ENCODE data around the gene LNPK.
"Not testable (repeated sequence)": the region's sequence is repeated elsewhere in the genome, so short reads cannot be mapped to it uniquely, and the experiment has no call there.

LNPK gene, protein sequence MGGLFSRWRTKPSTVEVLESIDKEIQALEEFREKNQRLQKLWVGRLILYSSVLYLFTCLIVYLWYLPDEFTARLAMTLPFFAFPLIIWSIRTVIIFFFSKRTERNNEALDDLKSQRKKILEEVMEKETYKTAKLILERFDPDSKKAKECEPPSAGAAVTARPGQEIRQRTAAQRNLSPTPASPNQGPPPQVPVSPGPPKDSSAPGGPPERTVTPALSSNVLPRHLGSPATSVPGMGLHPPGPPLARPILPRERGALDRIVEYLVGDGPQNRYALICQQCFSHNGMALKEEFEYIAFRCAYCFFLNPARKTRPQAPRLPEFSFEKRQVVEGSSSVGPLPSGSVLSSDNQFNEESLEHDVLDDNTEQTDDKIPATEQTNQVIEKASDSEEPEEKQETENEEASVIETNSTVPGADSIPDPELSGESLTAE

DNA sequence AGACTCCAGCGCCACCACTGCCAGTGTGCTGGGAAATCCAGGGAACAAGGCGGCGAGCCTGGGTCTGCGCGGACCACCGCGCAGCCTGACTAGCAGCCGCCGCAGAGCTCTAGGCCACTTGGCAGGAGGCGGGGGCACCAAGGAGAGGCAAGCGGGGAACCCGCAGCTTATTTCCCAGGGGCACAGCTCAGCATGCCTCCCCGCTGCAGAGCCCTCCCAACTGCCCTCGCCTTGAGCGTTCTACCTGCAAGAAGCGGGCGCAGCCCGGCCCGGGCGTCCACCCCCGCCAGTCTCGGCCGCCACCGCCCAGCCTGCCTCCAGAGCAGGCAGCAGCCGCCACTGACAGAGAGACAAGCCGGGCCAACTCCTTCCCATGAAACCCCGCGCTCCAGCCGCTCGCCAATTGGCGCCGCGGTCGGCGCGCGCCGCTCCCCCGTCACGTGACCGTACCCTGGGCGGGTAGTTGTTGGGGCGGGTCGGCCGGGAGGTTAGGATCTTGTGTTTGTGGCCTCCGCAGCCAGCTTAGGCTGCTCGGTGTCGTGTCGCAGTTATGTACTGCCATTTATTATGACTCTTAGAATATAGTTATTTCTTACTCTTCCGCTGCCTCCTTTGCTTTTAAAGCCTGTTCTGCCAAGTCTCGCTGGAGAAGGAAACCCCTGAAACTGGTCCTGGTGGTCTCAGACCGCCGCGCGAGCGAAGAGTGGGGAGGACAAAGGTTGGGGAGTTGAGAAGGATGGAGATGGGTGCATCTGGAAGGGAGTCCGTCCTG, at the start of gene LNPK:
Gene LNPK, minus strand, starts transcription at position 352 of the 772 bp plus-strand sequence. CDS start 6,683 bp downstream, outside the sequence.
- peak; percentile 45 for DNase-seq

GRCh38 chr2:176039375-176039774, 37.3 kb upstream of the LNPK start:
- DNase-seq: no peak

- no peak for DNase-seq
Observed at GRCh38 chr2:176038694-176039093, 36.6 kb upstream of the LNPK start.

DNA sequence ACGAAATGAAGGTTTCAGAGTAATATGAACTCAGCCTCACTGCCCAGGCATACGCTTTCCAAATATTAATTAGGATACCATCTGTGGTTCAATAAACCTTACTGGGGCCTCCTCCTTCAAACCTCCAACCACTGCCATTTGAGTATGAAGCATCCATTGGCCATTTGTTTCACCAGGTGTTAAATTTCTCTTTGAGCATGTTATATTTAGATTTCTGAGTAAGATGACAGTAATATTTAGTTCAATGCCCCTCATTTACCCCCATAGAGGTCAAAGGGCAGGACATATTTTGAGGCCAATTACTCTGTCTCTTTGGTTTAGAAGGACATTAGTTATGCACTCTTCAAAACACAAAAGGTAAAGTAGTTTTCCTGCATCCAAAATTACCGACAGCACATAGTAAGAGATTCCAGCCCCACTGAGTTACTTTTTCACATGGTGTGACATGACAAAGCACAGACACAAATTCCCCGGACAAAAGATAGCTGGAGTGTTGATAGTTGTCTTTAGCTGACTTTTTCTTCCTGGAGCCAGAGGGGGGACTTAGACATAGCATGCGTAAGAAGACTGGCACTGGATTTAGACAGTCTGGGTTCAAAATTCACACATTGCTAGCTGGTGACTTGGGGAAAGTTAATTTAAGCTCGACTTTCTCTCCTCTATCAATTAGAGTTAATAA, 33.1 kb upstream of the LNPK start:
- DNase-seq: no peak

- DNase-seq: no peak
Observed at GRCh38 chr2:176027806-176028205, 25.7 kb upstream of the LNPK start.

GRCh38 chr2:176025932-176026331, 23.9 kb upstream of the LNPK start:
- no peak for DNase-seq

- DNase-seq: no peak
Observed at GRCh38 chr2:176024083-176024482, 22.0 kb upstream of the LNPK start.

DNA sequence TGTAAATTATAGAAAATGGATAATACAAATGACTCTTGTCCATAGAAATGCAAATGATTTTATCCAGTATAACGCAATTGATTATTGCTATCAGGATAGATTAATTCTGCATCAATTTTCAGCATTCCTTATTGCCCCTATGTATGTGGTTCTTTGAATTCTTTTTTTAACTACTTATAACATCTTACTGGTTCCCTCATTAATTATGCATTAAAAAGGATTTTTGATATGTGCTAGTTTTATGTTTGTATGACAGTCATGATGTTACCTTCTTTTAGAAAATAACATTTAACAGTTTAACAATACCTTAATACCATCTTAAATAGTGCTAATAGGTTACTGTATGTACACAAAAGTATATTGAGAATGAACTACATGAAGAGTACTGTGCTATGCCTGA, 20.0 kb upstream of the LNPK start:
- no peak for DNase-seq

DNA sequence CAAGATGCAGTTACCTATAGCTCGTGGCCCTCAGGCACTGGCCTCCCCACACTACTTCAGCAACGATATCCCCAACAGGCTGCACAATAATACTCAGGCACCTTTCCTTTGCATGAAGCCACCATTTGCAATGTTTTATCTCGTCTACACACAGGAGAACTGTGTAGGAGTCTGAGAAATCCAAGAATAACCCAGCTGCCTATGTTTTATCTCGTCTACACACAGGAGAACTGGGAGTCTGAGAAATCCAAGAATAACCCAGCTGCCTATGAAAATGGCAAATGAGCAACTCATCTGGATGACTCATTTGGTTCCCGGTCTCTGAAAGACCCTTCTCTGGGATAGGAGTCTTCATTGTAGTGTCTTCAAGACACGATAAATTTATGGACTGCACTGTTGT, 18.3 kb upstream of the LNPK start:
- DNase-seq: no peak

DNA sequence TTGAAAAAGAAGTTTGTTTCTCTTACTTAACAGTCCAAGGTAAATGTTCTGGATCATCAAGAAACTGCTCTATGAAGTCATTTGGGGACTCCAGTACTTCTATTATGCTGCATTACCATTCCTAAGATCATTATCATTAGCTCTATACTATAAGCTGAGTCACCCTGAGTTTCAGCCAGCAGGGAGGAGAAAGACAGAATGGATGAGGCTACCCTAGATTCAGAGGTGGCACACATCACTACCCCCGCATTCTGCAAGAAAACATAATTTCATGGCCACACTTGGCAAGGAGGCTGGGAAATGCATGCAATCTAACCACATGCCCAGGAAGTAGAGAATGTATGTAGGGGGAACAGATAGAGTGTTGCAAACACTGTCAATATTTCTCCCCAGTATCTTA, 16.6 kb upstream of the LNPK start:
- no peak for DNase-seq

GRCh38 chr2:176009445-176009844, 7.4 kb upstream of the LNPK start:
- DNase-seq: no peak

- DNase-seq: no peak
Observed at GRCh38 chr2:176004934-176005333, 2.9 kb upstream of the LNPK start.

- DNase-seq: no peak
Observed at GRCh38 chr2:176003958-176004357, 1.9 kb upstream of the LNPK start.

DNA sequence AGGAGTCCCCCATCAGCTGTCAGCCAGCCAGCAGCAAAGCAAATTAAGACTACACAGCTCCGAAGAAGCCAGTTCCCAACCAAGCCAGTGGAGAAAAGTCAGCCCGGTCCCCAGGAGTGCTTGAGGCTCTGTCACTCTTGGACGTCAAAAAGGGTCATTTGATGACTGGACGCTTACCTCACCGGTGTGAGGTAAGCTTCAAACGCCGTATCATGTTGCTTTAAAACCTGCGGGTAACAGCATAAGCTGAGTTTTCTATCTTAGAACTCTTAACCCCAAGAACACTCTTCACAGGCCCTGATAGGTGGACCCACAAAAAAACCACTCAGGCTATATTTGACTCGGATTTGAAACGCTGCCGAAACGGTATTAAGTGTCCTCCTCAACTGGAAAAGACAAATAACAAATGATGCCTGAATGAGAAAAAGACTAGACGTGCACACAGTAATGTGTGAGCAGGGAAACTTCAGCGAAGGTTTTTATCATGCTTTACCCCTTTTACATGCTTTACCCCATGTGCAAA, 682 bp upstream of the LNPK start:
- no peak for DNase-seq

DNA sequence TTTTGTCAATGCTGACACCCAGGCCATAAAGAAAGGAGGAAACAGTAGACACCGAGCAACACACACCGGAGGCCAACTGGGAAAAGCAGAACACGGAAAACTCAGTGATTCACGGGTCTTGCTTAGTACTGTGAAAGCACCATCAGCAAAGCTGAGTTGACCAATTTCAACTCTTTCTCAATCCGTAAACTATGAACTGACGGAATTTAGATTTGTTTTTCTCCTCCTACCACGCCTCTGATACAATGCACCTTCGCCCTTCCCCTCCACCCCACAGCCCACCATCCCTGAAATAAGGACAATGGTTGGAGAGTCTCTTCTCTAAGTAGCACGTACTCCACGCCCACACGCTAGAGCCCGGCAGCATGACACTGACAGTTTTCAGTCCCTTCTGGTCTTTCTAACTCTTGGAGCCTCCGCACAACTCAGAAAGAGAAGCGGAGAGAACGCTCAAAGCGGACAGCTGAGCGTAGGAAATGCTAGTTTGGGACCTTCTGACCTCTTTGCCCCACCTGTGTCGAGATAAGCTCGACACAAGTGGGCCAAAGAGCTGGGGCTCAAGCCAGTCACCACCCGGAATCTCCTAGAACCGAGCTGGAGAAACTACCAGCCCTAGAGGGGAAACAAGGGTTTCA, 669 bp downstream of the LNPK start:
- DNase-seq: peak; percentile 18

- DNase-seq: no peak
Observed at GRCh38 chr2:175999283-175999819, 2.7 kb downstream of the LNPK start.

DNA sequence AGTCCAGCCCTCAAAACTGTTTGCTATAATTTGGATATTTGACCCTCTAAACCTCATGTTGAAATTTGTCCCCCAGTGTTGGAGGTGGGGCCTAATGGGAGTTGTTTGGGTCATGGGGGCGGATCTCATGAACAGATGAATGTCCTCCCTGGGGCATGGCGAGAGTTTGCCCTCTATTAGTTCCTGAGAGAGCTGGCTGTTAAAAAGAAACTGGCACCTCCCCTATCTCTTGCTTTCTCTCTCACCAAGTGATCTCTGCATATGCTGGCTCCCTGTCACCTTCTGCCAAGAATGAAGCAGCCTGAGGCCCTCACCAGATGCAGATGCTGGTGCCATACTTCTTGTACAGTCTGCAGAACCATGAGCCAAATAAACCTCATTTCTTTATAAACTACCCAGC, 12.0 kb downstream of the LNPK start:
- DNase-seq: no peak

DNA sequence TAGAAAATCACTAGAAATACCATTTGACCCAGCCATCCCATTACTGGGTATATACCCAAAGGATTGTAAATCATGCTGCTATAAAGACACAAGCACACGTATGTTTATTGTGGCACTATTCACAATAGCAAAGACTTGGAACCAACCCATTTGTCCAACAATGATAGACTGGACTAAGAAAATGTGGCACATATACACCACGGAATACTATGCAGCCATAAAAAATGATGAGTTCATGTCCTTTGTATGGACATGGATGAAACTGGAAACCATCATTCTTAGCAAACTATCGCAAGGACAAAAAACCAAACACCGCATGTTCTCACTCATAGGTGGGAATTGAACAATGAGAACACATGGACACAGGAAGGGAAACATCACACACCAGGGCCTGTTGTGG, 14.9 kb downstream of the LNPK start:
- DNase-seq: not testable (repeated sequence)

- no peak for DNase-seq
Observed at GRCh38 chr2:175984846-175985245, 17.2 kb downstream of the LNPK start.

DNA sequence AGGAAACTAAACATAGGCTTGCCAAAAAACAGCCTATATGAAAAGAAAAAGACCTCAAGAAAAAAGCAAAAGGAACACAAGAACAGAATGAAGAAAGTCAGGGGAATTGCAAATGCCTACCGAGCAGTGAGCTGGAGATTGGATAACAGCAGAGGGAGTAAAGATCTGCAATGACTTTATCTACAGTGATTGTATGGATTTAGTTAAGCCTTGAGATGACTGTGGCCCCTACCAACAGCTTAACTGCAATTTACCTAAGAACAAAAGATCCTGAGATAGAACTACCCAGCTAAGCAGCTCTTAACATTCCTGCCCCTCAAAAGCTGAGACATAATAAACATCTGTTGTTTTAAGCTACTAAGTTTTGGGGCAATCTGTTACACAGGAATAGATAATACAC, 20.5 kb downstream of the LNPK start:
- DNase-seq: no peak

DNA sequence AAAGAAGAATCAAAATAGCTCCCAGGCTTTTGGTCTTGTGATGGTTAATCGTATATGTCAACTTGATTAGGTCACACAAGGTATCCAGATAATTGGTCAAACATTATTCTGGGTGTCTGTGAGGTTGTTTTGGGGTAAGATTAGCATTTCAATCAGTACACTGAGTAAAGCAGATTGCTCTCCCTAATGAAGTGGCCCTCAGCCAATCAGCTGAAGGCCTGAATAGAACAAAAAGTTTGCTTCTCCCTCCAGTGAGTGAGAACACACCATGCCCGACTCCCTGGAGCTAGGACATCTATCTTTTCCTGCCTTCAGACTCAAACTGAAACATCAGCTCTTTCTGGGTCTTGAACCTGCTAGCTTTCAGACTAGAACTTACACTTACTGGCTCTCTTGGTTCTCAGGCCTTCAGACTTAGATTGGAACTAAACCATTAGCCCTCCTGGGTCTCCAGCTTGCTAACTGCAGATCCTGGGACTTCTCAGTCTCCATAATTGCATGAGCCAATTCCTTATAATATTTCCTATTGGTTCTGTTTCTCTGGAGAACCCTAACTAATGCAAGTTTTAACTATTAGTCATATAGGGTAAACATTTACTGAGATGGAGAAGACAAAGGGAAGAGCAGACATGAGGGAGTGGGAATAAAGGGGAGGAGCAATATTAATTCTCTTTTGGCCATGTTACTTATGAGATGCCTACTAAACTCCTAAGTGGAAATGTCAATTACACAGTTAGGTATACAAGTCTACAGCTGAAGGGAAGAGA, 25.5 kb downstream of the LNPK start:
- DNase-seq: no peak

DNA sequence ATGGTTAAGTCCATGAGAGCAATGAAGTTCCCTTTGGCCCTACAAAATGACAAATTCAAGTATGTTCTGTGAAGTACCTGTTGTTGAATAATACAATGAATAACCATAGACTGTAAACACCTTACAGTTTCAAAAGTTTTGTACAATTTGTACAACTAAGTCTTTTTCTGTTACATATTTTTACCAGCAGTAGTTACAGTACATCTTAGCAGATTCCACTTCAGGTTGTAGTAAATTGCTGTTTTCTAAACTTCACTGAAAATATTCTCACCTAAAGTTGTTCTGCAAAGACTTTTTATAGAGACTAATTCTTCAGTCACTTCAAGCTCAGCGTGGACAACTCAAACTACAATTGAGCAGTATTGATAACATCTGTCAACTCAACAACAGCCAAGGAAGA, 28.7 kb downstream of the LNPK start:
- DNase-seq: no peak

Data from NCI-H187 treated with DMSO at 0.1 percent for 48 hours (cell line).